ES-I3 (cell line): Measurements from ENCODE around the gene LRRC26.

Experiments
- H3K36me3 ChIP-seq: 2 replicates; pipeline ENCODE4 v1.6.1; 2013; ENCODE audit warnings: mild to moderate bottlenecking, low read length, control low read depth, moderate library complexity; ENCODE audit not compliant: insufficient read depth
- H3K4me1 ChIP-seq: 2 replicates; pipeline ENCODE4 v1.6.1; 2013; ENCODE audit warnings: mild to moderate bottlenecking, control low read depth, low read length; ENCODE audit not compliant: insufficient read depth
- H3K9ac ChIP-seq: 2 replicates; pipeline ENCODE4 v1.6.1; 2013; ENCODE audit warnings: low read depth, mild to moderate bottlenecking, low read length, moderate library complexity
- H3K9me3 ChIP-seq: 2 replicates; pipeline ENCODE4 v1.6.1; 2013; ENCODE audit warnings: mild to moderate bottlenecking, low read length, moderate library complexity; ENCODE audit not compliant: control insufficient read depth, insufficient read depth

Gene LRRC26

GRCh38 chr9:137148661-137149060 is 21.2 kb downstream of the LRRC26 start:
- H3K9me3 ChIP-seq, result no peaks in the 10 kb centered on the region
- H3K4me1 ChIP-seq, result peaks cover 5% of the 10 kb centered on the region; the same call in 1 of the 2 replicates
- H3K9ac ChIP-seq, result no peak overlapping the region
- H3K36me3 ChIP-seq, result no peaks in the 10 kb centered on the region

- Histone ChIP-seq H3K9ac (no peak overlapping the region), H3K36me3 (no peaks in the 10 kb centered on the region), H3K9me3 (no peaks in the 10 kb centered on the region), H3K4me1 (peaks cover 5% of the 10 kb centered on the region; the same call in 1 of the 2 replicates)
Measured at GRCh38 chr9:137148242-137148641, 21.6 kb downstream of the LRRC26 start.

- H3K9me3 ChIP-seq, result no peaks in the 10 kb centered on the region
- peaks cover 5% of the 10 kb centered on the region; the same call in 1 of the 2 replicates for H3K4me1 ChIP-seq
- H3K9ac ChIP-seq, result no peak overlapping the region
- no peaks in the 10 kb centered on the region for H3K36me3 ChIP-seq
Measured at GRCh38 chr9:137147793-137148160, 22.1 kb downstream of the LRRC26 start.

- Histone ChIP-seq H3K36me3 (no peaks in the 10 kb centered on the region), H3K4me1 (peaks cover 5% of the 10 kb centered on the region; the same call in 1 of the 2 replicates), H3K9me3 (no peaks in the 10 kb centered on the region), H3K9ac (no peak overlapping the region)
Measured at GRCh38 chr9:137147091-137147792, 22.6 kb downstream of the LRRC26 start.

GRCh38 chr9:137146527-137146918 is 23.3 kb downstream of the LRRC26 start:
- Histone ChIP-seq H3K9me3 (no peaks in the 10 kb centered on the region), H3K4me1 (peaks cover 5% of the 10 kb centered on the region; the same call in 1 of the 2 replicates), H3K9ac (no peak overlapping the region), H3K36me3 (no peaks in the 10 kb centered on the region)

GRCh38 chr9:137145731-137146526 is 23.9 kb downstream of the LRRC26 start:
- Histone ChIP-seq H3K9me3 (no peaks in the 10 kb centered on the region), H3K36me3 (no peaks in the 10 kb centered on the region), H3K9ac (no peak overlapping the region), H3K4me1 (peaks cover 5% of the 10 kb centered on the region; the same call in 1 of the 2 replicates)

DNA sequence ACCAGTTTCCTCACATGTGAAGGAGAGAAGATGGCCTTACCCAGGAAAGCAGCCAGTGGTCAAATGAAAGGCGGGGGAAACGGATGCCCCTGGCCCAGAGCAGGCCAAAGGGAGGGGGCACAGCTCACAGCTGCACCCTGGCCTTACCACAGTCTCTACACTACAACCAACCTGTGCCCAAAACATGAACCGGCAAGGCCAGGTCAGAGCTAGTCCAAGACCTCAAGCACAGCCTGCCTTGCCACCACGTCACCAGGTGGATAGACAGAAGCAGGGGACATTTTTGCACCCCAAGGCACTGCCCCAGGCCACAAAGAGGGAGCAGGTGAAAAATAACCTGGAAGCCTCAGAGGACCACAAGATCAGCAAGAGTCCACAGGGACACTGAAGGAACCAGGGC is 26.4 kb downstream of the LRRC26 start:
- Histone ChIP-seq H3K9me3 (no peaks in the 10 kb centered on the region), H3K9ac (no peak overlapping the region), H3K36me3 (no peaks in the 10 kb centered on the region), H3K4me1 (no peaks in the 10 kb centered on the region; the same call in 1 of the 2 replicates)

DNA sequence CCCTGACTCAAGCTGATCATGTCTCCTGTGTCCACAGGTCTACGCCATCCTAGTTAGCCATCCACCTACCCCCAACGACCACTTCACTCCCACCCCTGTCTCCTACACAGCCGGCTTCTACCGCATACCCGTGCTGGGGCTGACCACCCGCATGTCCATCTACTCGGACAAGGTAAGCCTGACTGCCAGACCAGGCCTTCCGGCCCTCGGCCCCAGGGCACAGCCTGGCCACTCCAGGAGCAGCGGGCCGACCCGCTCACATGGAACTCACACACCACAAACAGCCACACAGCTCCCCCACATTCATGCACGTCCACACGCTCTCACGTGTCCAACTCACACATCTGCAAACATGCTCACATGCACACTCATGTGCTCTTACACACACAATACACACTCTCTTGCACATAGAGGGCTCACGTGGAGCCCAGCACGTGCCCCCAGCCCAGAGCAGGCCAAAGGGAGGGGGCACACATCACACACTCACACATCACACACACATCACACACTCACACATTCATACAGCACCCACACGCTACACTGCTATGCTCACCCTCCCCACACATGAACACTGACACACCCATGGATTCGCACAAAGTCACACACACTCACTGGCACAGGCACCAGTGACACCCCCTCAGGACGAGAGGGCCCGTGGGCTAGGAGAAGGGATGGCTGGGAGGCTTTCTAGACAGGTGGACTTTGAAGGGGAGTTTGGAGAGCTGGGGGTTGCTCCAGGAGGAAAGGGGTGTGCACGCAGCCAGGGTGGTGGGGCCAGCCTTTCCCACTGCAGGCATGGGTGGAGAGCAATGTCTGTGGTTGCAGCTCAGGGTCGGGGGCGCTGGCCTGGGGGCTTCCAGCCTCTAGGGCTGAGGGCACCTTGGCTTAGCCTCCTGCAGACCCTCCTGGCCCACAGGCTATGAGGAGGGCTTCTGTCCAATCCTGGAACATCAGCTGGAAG is 27.6 kb downstream of the LRRC26 start:
- no peaks in the 10 kb centered on the region for H3K36me3 ChIP-seq
- H3K9ac ChIP-seq, result no peak overlapping the region
- no peaks in the 10 kb centered on the region for H3K9me3 ChIP-seq
- no peaks in the 10 kb centered on the region; the same call in 1 of the 2 replicates for H3K4me1 ChIP-seq

- Histone ChIP-seq H3K36me3 (no peaks in the 10 kb centered on the region), H3K9me3 (no peaks in the 10 kb centered on the region), H3K9ac (no peak overlapping the region), H3K4me1 (no peaks in the 10 kb centered on the region; the same call in 1 of the 2 replicates)
Measured at GRCh38 chr9:137141050-137141810, 28.6 kb downstream of the LRRC26 start.

DNA sequence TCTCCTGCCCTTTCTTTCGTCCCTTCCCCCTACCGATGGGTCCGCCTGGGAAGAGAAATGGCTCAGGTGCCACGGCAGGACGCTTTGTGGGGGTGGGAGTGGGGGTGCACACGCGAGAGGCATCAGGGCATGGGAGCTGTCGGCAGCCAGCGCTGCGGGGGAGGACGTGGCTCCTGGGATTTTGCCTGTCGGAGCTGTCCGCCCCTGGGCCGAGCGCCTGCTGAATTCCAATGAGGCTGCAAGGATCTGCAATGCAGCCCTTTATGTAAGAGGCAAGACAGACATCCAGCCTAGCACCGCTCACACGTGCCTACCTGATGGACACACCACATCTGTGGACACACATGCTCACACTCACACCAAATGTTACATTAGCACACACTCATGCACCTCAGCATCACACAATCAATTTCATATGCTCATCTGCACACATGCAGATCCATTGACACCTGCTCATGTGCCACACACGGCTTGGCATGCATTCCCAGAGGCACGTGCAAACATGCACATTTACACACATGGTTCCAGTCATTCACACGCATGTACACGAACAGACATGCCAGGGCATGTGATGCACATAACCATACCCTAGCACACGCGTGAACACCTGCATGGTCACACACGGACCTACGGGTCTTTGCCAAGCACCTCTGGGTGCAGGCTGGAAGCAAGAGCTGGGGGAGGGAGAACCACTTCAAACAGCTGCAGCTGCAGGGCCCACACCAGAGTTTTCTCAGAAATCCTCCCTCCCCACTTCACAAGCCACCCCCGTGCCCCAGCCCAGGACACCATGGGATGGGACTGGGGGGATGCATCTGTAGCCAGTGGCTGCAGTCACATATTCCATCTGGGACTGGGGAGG is 29.5 kb downstream of the LRRC26 start:
- H3K36me3 ChIP-seq, result no peaks in the 10 kb centered on the region
- H3K9ac ChIP-seq, result no peak overlapping the region
- H3K4me1 ChIP-seq, result no peaks in the 10 kb centered on the region; the same call in 1 of the 2 replicates
- no peaks in the 10 kb centered on the region for H3K9me3 ChIP-seq

GRCh38 chr9:137139468-137140150 is 30.2 kb downstream of the LRRC26 start:
- Histone ChIP-seq H3K4me1 (no peaks in the 10 kb centered on the region; the same call in 1 of the 2 replicates), H3K9me3 (no peaks in the 10 kb centered on the region), H3K36me3 (no peaks in the 10 kb centered on the region), H3K9ac (no peak overlapping the region)

DNA sequence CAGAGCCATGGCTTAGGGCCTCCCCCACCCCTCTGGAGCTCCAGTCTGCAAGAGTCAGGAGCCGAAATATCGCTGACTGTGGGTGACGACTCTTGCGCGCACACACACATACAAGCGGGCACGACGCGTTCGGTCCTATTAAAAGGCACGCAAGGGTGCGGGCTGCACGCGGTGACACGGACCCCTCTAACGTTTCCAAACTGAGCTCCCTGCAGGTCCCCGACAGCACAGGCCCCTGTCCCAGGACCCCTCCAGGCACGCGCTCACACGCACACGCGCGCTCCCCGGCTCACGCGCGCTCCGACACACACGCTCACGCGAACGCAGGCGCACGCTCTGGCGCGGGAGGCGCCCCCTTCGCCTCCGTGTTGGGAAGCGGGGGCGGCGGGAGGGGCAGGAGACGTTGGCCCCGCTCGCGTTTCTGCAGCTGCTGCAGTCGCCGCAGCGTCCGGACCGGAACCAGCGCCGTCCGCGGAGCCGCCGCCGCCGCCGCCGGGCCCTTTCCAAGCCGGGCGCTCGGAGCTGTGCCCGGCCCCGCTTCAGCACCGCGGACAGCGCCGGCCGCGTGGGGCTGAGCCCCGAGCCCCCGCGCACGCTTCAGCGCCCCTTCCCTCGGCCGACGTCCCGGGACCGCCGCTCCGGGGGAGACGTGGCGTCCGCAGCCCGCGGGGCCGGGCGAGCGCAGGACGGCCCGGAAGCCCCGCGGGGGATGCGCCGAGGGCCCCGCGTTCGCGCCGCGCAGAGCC is 31.0 kb downstream of the LRRC26 start, which contains the start of gene GRIN1:
GRIN1 (plus strand) TSS at position 433 of the 746 bp plus-strand sequence. CDS start 333 bp downstream, outside the sequence.
- Histone ChIP-seq H3K36me3 (no peaks in the 10 kb centered on the region), H3K4me1 (no peaks in the 10 kb centered on the region; the same call in 1 of the 2 replicates), H3K9ac (no peak within 1 kb of the TSS), H3K9me3 (no peaks in the 10 kb centered on the region)
